ELF-1 (cell line): ENCODE measurements around the gene RPL36AL.

Experiments used
- DNase-seq: peaks from one replicate; pipeline ENCODE4 v3.0.0-alpha.2; 2016; ENCODE audit warnings: low read depth, low spot score

Gene RPL36AL

GRCh38 chr14:49581209-49582112 is 39.0 kb downstream of the RPL36AL start:
- DNase-seq, result no peak

DNA sequence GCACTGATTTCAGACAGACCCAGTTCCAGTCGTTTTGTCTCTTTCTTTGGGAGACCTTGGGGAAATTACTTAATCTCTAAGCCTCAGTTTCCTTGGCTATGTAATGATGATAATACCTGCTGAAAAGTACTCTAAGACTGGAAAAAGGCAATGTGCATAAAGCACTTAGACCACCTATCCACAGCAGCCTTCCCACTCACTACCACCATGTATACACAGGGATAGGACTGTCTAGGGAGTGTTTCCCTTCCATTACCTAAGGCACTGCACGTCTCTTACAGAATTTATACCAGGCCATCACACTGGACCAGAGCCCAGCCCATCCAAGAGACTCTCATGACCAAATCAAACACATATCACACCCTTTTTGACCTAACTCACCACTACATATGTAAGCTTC is 40.6 kb downstream of the RPL36AL start:
- DNase-seq, result no peak

DNA sequence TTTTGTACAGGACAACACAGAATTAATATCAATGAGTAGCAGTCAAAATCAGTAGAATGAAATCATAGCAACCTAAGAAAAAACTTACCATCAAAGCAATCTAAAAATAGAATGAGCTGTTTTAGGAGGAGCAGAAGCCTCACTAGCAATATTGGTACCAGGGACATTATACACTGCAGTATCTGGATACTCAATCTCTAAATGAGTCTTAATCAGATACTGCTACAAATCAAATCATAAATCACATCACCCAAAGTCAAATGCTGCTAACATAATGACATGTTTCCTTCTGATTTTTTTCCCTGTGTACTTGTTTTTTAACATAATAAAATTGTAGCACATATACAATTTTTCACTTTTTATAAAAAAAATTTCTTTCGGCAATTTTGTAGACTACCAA is 42.3 kb downstream of the RPL36AL start:
- no peak for DNase-seq

DNA sequence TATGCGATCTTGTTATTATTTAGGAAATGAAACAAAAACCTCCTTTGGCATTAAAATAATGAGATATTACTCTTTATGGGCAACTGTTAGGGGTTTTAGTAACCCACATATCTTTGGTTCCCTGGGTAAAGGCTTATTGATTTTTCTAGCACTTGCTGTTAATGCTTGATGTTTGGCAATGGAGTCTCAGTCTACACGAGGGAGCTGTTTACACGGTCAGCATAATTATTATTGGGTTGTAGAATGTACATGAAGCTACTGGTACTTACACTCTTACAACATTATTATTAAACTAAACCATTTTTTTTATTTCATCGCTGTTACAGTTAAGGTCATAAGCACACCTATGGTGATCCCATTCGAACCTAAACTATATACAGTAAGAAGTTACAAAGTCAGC is 46.4 kb downstream of the RPL36AL start:
- no peak for DNase-seq

GRCh38 chr14:49569281-49569680 is 51.1 kb downstream of the RPL36AL start:
- DNase-seq, result no peak
